Central memory CD8-positive, alpha-beta T cell (primary cell): ENCODE results near the gene FAM83G.
A peak's percentile ranks its signal among the peaks of the same experiment; 100 is the strongest.

Source experiments
- ATAC-seq: fragments of 150-1000 bp; cut with Tn5 transposase; replicated peaks from 2 replicates; pipeline ENCODE4 v1.10.0; 2022; ENCODE audit warnings: mild to moderate bottlenecking, moderate FRiP score, moderate number of reproducible peaks; ENCODE audit not compliant: poor library complexity, severe bottlenecking; ENCODE audit errors: extremely low read depth
- DNase-seq, 2 donors: peaks; one replicate each; pipeline ENCODE4 v3.0.0; 2021; ENCODE audit warnings: low spot score in 2 of 2
- H3K27ac Mint-ChIP-seq: one replicate; pipeline ENCODE4 v1.8.0; 2022; ENCODE audit warnings: low read depth, mild to moderate bottlenecking, moderate library complexity, mixed read lengths
- H3K27me3 Mint-ChIP-seq: one replicate; pipeline ENCODE4 v1.8.0; 2022; ENCODE audit warnings: mixed read lengths
- H3K36me3 Mint-ChIP-seq: one replicate; pipeline ENCODE4 v1.8.0; 2022; ENCODE audit warnings: mild to moderate bottlenecking, moderate library complexity, mixed read lengths; ENCODE audit not compliant: insufficient read depth
- H3K4me1 Mint-ChIP-seq: one replicate; pipeline ENCODE4 v1.8.0; 2022; ENCODE audit warnings: mixed read lengths
- H3K4me3 Mint-ChIP-seq: one replicate; pipeline ENCODE4 v1.8.0; 2022; ENCODE audit warnings: mild to moderate bottlenecking, moderate library complexity, mixed read lengths
- H3K9me3 Mint-ChIP-seq: one replicate; pipeline ENCODE4 v1.8.0; 2022; ENCODE audit warnings: mixed read lengths

The FAM83G gene

GRCh38 chr17:19020016-19020415 is 15.5 kb upstream of the FAM83G start:
- DNase-seq (no peak), ATAC-seq (no peak)
- Mint-ChIP-seq H3K4me1 (peaks cover 15% of the 10 kb centered on the region), H3K4me3 (no peak overlapping the region), H3K27ac (peak overlapping the region; percentile 42), H3K9me3 (no peaks in the 10 kb centered on the region), H3K27me3 (peaks cover 19% of the 10 kb centered on the region), H3K36me3 (peaks cover 2% of the 10 kb centered on the region)

GRCh38 chr17:19019041-19019941 is 14.7 kb upstream of the FAM83G start:
- no peak overlapping the region for H3K27ac Mint-ChIP-seq
- peaks cover 21% of the 10 kb centered on the region for H3K27me3 Mint-ChIP-seq
- DNase-seq (no peak), ATAC-seq (no peak)
- no peaks in the 10 kb centered on the region for H3K36me3 Mint-ChIP-seq
- H3K9me3 Mint-ChIP-seq, result no peaks in the 10 kb centered on the region
- no peak overlapping the region for H3K4me3 Mint-ChIP-seq
- peaks cover 7% of the 10 kb centered on the region for H3K4me1 Mint-ChIP-seq

GRCh38 chr17:19018600-19018950 is 14.0 kb upstream of the FAM83G start:
- DNase-seq (no peak), ATAC-seq (no peak)
- Mint-ChIP-seq H3K4me1 (peaks cover under 1% of the 10 kb centered on the region), H3K27ac (no peak overlapping the region), H3K4me3 (no peak overlapping the region), H3K9me3 (no peaks in the 10 kb centered on the region), H3K27me3 (peaks cover 21% of the 10 kb centered on the region), H3K36me3 (no peaks in the 10 kb centered on the region)

- ATAC-seq (no peak), DNase-seq (no peak)
- H3K4me1 Mint-ChIP-seq, result no peaks in the 10 kb centered on the region
- no peak overlapping the region for H3K4me3 Mint-ChIP-seq
- H3K36me3 Mint-ChIP-seq, result no peaks in the 10 kb centered on the region
- no peaks in the 10 kb centered on the region for H3K9me3 Mint-ChIP-seq
- peaks cover 21% of the 10 kb centered on the region for H3K27me3 Mint-ChIP-seq
- H3K27ac Mint-ChIP-seq, result no peak overlapping the region
Observed at GRCh38 chr17:19017804-19018599, 13.4 kb upstream of the FAM83G start.

- H3K27me3 Mint-ChIP-seq, result peaks cover 21% of the 10 kb centered on the region
- DNase-seq (no peak), ATAC-seq (no peak)
- no peak overlapping the region for H3K27ac Mint-ChIP-seq
- H3K4me1 Mint-ChIP-seq, result no peaks in the 10 kb centered on the region
- no peaks in the 10 kb centered on the region for H3K9me3 Mint-ChIP-seq
- H3K36me3 Mint-ChIP-seq, result no peaks in the 10 kb centered on the region
- no peak overlapping the region for H3K4me3 Mint-ChIP-seq
Observed at GRCh38 chr17:19017401-19017800, 12.8 kb upstream of the FAM83G start.

GRCh38 chr17:19016881-19017280 is 12.3 kb upstream of the FAM83G start:
- Mint-ChIP-seq H3K4me1 (no peaks in the 10 kb centered on the region), H3K27me3 (peaks cover 21% of the 10 kb centered on the region), H3K36me3 (no peaks in the 10 kb centered on the region), H3K9me3 (no peaks in the 10 kb centered on the region), H3K27ac (peak overlapping the region; percentile 25), H3K4me3 (no peak overlapping the region)
- ATAC-seq (no peak), DNase-seq (no peak)

GRCh38 chr17:19016297-19016696 is 11.7 kb upstream of the FAM83G start:
- no peaks in the 10 kb centered on the region for H3K36me3 Mint-ChIP-seq
- ATAC-seq (no peak), DNase-seq (no peak)
- no peaks in the 10 kb centered on the region for H3K9me3 Mint-ChIP-seq
- peaks cover 21% of the 10 kb centered on the region for H3K27me3 Mint-ChIP-seq
- H3K4me1 Mint-ChIP-seq, result no peaks in the 10 kb centered on the region
- no peak overlapping the region for H3K27ac Mint-ChIP-seq
- no peak overlapping the region for H3K4me3 Mint-ChIP-seq

GRCh38 chr17:19015428-19015827 is 10.9 kb upstream of the FAM83G start:
- DNase-seq (no peak), ATAC-seq (no peak)
- Mint-ChIP-seq H3K27ac (no peak overlapping the region), H3K4me1 (no peaks in the 10 kb centered on the region), H3K4me3 (no peak overlapping the region), H3K27me3 (peaks cover 21% of the 10 kb centered on the region), H3K9me3 (no peaks in the 10 kb centered on the region), H3K36me3 (no peaks in the 10 kb centered on the region)

- no peaks in the 10 kb centered on the region for H3K9me3 Mint-ChIP-seq
- H3K36me3 Mint-ChIP-seq, result no peaks in the 10 kb centered on the region
- no peaks in the 10 kb centered on the region for H3K4me1 Mint-ChIP-seq
- H3K27ac Mint-ChIP-seq, result no peak overlapping the region
- ATAC-seq (no peak), DNase-seq (no peak)
- peaks cover 21% of the 10 kb centered on the region for H3K27me3 Mint-ChIP-seq
- H3K4me3 Mint-ChIP-seq, result no peak overlapping the region
Observed at GRCh38 chr17:19014628-19015215, 10.2 kb upstream of the FAM83G start.

- no peaks in the 10 kb centered on the region for H3K9me3 Mint-ChIP-seq
- DNase-seq (no peak), ATAC-seq (no peak)
- H3K4me3 Mint-ChIP-seq, result no peak overlapping the region
- no peaks in the 10 kb centered on the region for H3K4me1 Mint-ChIP-seq
- H3K27ac Mint-ChIP-seq, result no peak overlapping the region
- H3K36me3 Mint-ChIP-seq, result no peaks in the 10 kb centered on the region
- H3K27me3 Mint-ChIP-seq, result peaks cover 21% of the 10 kb centered on the region
Observed at GRCh38 chr17:19013806-19014627, 9.5 kb upstream of the FAM83G start.

GRCh38 chr17:19013226-19013625 is 8.7 kb upstream of the FAM83G start:
- H3K9me3 Mint-ChIP-seq, result no peaks in the 10 kb centered on the region

More at GRCh38 chr17:19013226-19013625, 8.7 kb upstream of the FAM83G start:
- DNase-seq, result no peak
- H3K27me3 Mint-ChIP-seq, result peaks cover 21% of the 10 kb centered on the region
- no peak overlapping the region for H3K27ac Mint-ChIP-seq
- H3K4me3 Mint-ChIP-seq, result no peak overlapping the region
- H3K36me3 Mint-ChIP-seq, result no peaks in the 10 kb centered on the region
- H3K4me1 Mint-ChIP-seq, result no peaks in the 10 kb centered on the region
- ATAC-seq, result no peak
